ENCODE measurements around the gene PTPN7.

Gene PTPN7

GRCh38 chr1:202144402-202145067 lies 15.9 kb downstream of the PTPN7 start, which contains the start of gene ARL8A (continued):
- TF ChIP-seq ZEB2 (tag by site-specific recombination; IDR thresholded peaks at IDR 0.05), result no peak
- no peak for TF ChIP-seq ZNF155 (tag by site-specific recombination; IDR thresholded peaks at IDR 0.05)
- no peak for TF ChIP-seq ZNF560 (tag by site-specific recombination; IDR thresholded peaks at IDR 0.05; ENCODE audit: borderline replicate concordance)
- TF ChIP-seq ZNF48 (tag by site-specific recombination; IDR thresholded peaks at IDR 0.05), result no peak
- TF ChIP-seq GLIS2 (tag by site-specific recombination; IDR thresholded peaks at IDR 0.05), result peak; percentile 67
- no peak for TF ChIP-seq ZNF18 (tag by site-specific recombination; IDR thresholded peaks at IDR 0.05)
- TF ChIP-seq AEBP2 (tag by site-specific recombination; IDR thresholded peaks at IDR 0.05; ENCODE audit: borderline replicate concordance), result no peak
- no peak for TF ChIP-seq ZNF76 (tag by site-specific recombination; IDR thresholded peaks at IDR 0.05; ENCODE audit: borderline replicate concordance, low read depth)
- no peak; the same call in 1 of the 2 replicates for TF ChIP-seq ZBTB6 (tag by site-specific recombination; IDR thresholded peaks at IDR 0.05)

GRCh38 chr1:202143768-202144401 lies 16.5 kb downstream of the PTPN7 start:
- ChIA-PET CTCF (interaction anchor here (1.8 to 3.2 kb wide), 3 partner anchors 10 to 144 kb away, joined by 8 to 16 read pairs (median 11); no protein-coding TSS in a partner anchor), POLR2A (interaction anchor here (1.0 to 2.4 kb wide), 2 partner anchors 11 to 12 kb away, joined by 3 to 8 read pairs; no protein-coding TSS in a partner anchor)
- Histone ChIP-seq H3K4me3 (ENCODE audit: low read depth, low read length) (peak overlapping the region; percentile 79), H3K9me3 (ENCODE audit: control insufficient read depth, insufficient read depth, low read depth, low read length) (no peaks in the 10 kb centered on the region), H3K36me3 (ENCODE audit: control insufficient read depth in 2 of 2, insufficient read depth in 1 of 2, low read length in 2 of 2) (peaks cover 0 to 17% of the 10 kb centered on the region in 2 experiments; a peak in 1 of 3 replicates), H3K4me1 (ENCODE audit: control insufficient read depth, insufficient read depth, low read length) (no peaks in the 10 kb centered on the region; the same call in 1 of the 2 replicates), H3K27ac (ENCODE audit: extremely low read depth, low read depth, low read length) (peak overlapping the region; percentile 90)
- TF ChIP-seq ZNF423 (tag by site-specific recombination; IDR thresholded peaks at IDR 0.05) (peak; percentile 38; the same call in 1 of the 2 replicates), SP7 (tag by site-specific recombination; IDR thresholded peaks at IDR 0.05) (0 out of 2 replicates have a peak, but pooled peaks have one; percentile 25), ZNF610 (tag by site-specific recombination; IDR thresholded peaks at IDR 0.05; ENCODE audit: borderline replicate concordance) (no peak), SP2 (tag by site-specific recombination; IDR thresholded peaks at IDR 0.05) (peak; percentile 65), MEIS1 (CRISPR knock-in tag; IDR thresholded peaks at IDR 0.05; ENCODE audit: borderline replicate concordance) (no peak), ZNF580 (tag by site-specific recombination; IDR thresholded peaks at IDR 0.05) (peak; percentile 96), PRDM10 (tag by site-specific recombination; IDR thresholded peaks at IDR 0.05) (peak; percentile 33; the same call in 1 of the 2 replicates), ZNF280C (tag by site-specific recombination; IDR thresholded peaks at IDR 0.05) (no peak), ZXDB (tag by site-specific recombination; IDR thresholded peaks at IDR 0.05) (peak; percentile 100), ZNF549 (tag by site-specific recombination; IDR thresholded peaks at IDR 0.05) (no peak), ZNF335 (tag by site-specific recombination; conservative IDR thresholded peaks at IDR 0.05) (peak; percentile 87), ZNF394 (tag by site-specific recombination; IDR thresholded peaks at IDR 0.05; ENCODE audit: borderline replicate concordance) (no peak), CTCF (tag by site-specific recombination; IDR thresholded peaks at IDR 0.05) (peak; percentile 14; the same call in 1 of the 2 replicates)

Measured in HEK293 (cell line).